SK-N-SH treated with all-trans-retinoic acid at 6 μM for 48 hours (cell line): ENCODE data around the gene CSTB.
A peak's percentile ranks its signal among the peaks of the same experiment; 100 is the strongest.

Source experiments
- ATAC-seq: fragments of 200-7000 bp; cut with Tn5 transposase; 3 replicates; pipeline ENCODE4 v1.9.1; 2020; ENCODE audit warnings: mild to moderate bottlenecking, moderate library complexity
- CREB5 ChIP-seq: fragments of 250-450 bp; sonication (Bioruptor Pico); IDR thresholded peaks from 2 replicates; pipeline ENCODE4 v1.5.1; 2020; ENCODE audit warnings: low read depth, mild to moderate bottlenecking, moderate library complexity
- CSDC2 ChIP-seq: fragments of 250-450 bp; sonication (Bioruptor Pico); IDR thresholded peaks from 2 replicates; pipeline ENCODE4 v1.5.0; 2020; ENCODE audit warnings: mild to moderate bottlenecking, moderate library complexity
- CSRNP3 ChIP-seq: fragments of 250-450 bp; sonication (Bioruptor Pico); IDR thresholded peaks from 2 replicates; pipeline ENCODE4 v1.5.1; 2021; ENCODE audit warnings: mild to moderate bottlenecking, moderate library complexity
- GLIS3 ChIP-seq: fragments of 250-450 bp; sonication (Bioruptor Pico); IDR thresholded peaks from 2 replicates; pipeline ENCODE4 v1.5.0; 2020; ENCODE audit warnings: mild to moderate bottlenecking, moderate library complexity
- ISL1 ChIP-seq: fragments of 250-450 bp; sonication (Bioruptor Pico); IDR thresholded peaks from 2 replicates; pipeline ENCODE4 v2.1.2; 2022; ENCODE audit warnings: mild to moderate bottlenecking, moderate library complexity
- PATZ1 ChIP-seq: fragments of 250-450 bp; sonication (Bioruptor Pico); IDR thresholded peaks from 2 replicates; pipeline ENCODE4 v1.8.0; 2020; ENCODE audit warnings: mild to moderate bottlenecking, moderate library complexity, borderline replicate concordance
- POU6F1 ChIP-seq: fragments of 250-450 bp; sonication (Bioruptor Pico); IDR thresholded peaks from 2 replicates; pipeline ENCODE4 v1.8.0; 2021; ENCODE audit warnings: low read depth, mild to moderate bottlenecking, moderate library complexity, borderline replicate concordance
- PPARA ChIP-seq: fragments of 250-450 bp; sonication (Bioruptor Pico); IDR thresholded peaks from 2 replicates; pipeline ENCODE4 v1.5.0; 2020; ENCODE audit warnings: mild to moderate bottlenecking, borderline replicate concordance
- RARB ChIP-seq: fragments of 250-450 bp; sonication (Bioruptor Pico); IDR thresholded peaks from 2 replicates; pipeline ENCODE4 v1.8.0; 2021; ENCODE audit warnings: mild to moderate bottlenecking, moderate library complexity
- SNAI2 ChIP-seq: fragments of 250-450 bp; sonication (Bioruptor Pico); IDR thresholded peaks from 2 replicates; pipeline ENCODE4 v1.5.0; 2020; ENCODE audit warnings: mild to moderate bottlenecking, moderate library complexity
- TCF4 ChIP-seq: fragments of 250-450 bp; sonication (Bioruptor Pico); IDR thresholded peaks from 2 replicates; pipeline ENCODE4 v1.8.0; 2021; ENCODE audit warnings: mild to moderate bottlenecking, moderate library complexity, borderline replicate concordance
- TOX ChIP-seq: fragments of 250-450 bp; sonication (Bioruptor Pico); IDR thresholded peaks from 2 replicates; pipeline ENCODE4 v1.8.0; 2021; ENCODE audit warnings: mild to moderate bottlenecking, moderate library complexity, borderline replicate concordance
- TSHZ2 ChIP-seq: fragments of 250-450 bp; sonication (Bioruptor Pico); IDR thresholded peaks from 2 replicates; pipeline ENCODE4 v1.5.0; 2020; ENCODE audit warnings: mild to moderate bottlenecking, moderate library complexity
- ZC3H10 ChIP-seq: fragments of 250-450 bp; sonication (Bioruptor Pico); IDR thresholded peaks from 2 replicates; pipeline ENCODE4 v1.5.1; 2021; ENCODE audit warnings: mild to moderate bottlenecking, moderate library complexity
- ZFP30 ChIP-seq: fragments of 450-650 bp; formaldehyde crosslinking; IDR thresholded peaks from 2 replicates; pipeline ENCODE4 v1.5.0; 2022; ENCODE audit warnings: mild to moderate bottlenecking, moderate library complexity
- ZNF565 ChIP-seq: fragments of 450-650 bp; formaldehyde crosslinking; conservative IDR thresholded peaks from 2 replicates; pipeline ENCODE4 v1.5.0; 2020; ENCODE audit warnings: low read depth, mild to moderate bottlenecking, moderate library complexity
- ZNF70 ChIP-seq: fragments of 450-650 bp; formaldehyde crosslinking; IDR thresholded peaks from 2 replicates; pipeline ENCODE4 v1.5.0; 2020; ENCODE audit warnings: mild to moderate bottlenecking, moderate library complexity
- ZNF8 ChIP-seq: fragments of 450-650 bp; formaldehyde crosslinking; IDR thresholded peaks from 2 replicates; pipeline ENCODE4 v1.5.0; 2020; ENCODE audit warnings: mild to moderate bottlenecking, moderate library complexity

CSTB gene

GRCh38 chr21:43766734-43767497, 9.2 kb downstream of the CSTB start:
- TF ChIP-seq PPARA (CRISPR knock-in tag), result no peak
- TF ChIP-seq ZNF565 (CRISPR knock-in tag), result no peak
- no peak for TF ChIP-seq CREB5 (CRISPR knock-in tag)
- no peak for TF ChIP-seq ISL1 (CRISPR knock-in tag)
- ATAC-seq, result no peak

- no peak for TF ChIP-seq ZNF8 (CRISPR knock-in tag)
- TF ChIP-seq TSHZ2 (CRISPR knock-in tag), result no peak
- TF ChIP-seq ISL1 (CRISPR knock-in tag), result no peak
- no peak for TF ChIP-seq TOX (CRISPR knock-in tag)
- no peak for TF ChIP-seq RARB (CRISPR knock-in tag)
- TF ChIP-seq ZC3H10 (CRISPR knock-in tag), result no peak
- no peak for TF ChIP-seq ZFP30
- no peak for TF ChIP-seq ZNF70 (CRISPR knock-in tag)
- TF ChIP-seq SNAI2 (CRISPR knock-in tag), result no peak
- TF ChIP-seq POU6F1 (CRISPR knock-in tag), result no peak
- no peak for TF ChIP-seq CSRNP3
- no peak for TF ChIP-seq GLIS3 (CRISPR knock-in tag)
- no peak for TF ChIP-seq PATZ1 (CRISPR knock-in tag)
- TF ChIP-seq, all 23 proteins: peak for 0
- ATAC-seq, result peak; percentile 48
Observed at GRCh38 chr21:43764576-43765495, 11.3 kb downstream of the CSTB start.

- ATAC-seq, result no peak
- TF ChIP-seq ISL1 (CRISPR knock-in tag), result no peak
- TF ChIP-seq TOX (CRISPR knock-in tag), result no peak
- no peak for TF ChIP-seq CSDC2 (CRISPR knock-in tag)
- no peak for TF ChIP-seq POU6F1 (CRISPR knock-in tag)
- no peak for TF ChIP-seq TSHZ2 (CRISPR knock-in tag)
- TF ChIP-seq ZNF70 (CRISPR knock-in tag), result no peak
- TF ChIP-seq CREB5 (CRISPR knock-in tag), result no peak
- TF ChIP-seq PPARA (CRISPR knock-in tag), result no peak
- TF ChIP-seq TCF4 (CRISPR knock-in tag), result no peak
Observed at GRCh38 chr21:43763901-43764523, 12.1 kb downstream of the CSTB start.
